Measurements from ENCODE around the gene GRK7.

GRK7 gene, protein sequence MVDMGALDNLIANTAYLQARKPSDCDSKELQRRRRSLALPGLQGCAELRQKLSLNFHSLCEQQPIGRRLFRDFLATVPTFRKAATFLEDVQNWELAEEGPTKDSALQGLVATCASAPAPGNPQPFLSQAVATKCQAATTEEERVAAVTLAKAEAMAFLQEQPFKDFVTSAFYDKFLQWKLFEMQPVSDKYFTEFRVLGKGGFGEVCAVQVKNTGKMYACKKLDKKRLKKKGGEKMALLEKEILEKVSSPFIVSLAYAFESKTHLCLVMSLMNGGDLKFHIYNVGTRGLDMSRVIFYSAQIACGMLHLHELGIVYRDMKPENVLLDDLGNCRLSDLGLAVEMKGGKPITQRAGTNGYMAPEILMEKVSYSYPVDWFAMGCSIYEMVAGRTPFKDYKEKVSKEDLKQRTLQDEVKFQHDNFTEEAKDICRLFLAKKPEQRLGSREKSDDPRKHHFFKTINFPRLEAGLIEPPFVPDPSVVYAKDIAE (N-terminal part only)

GRCh38 chr3:141763088-141763750 is at the start of gene GRK7:
Gene GRK7, plus strand, starts transcription at chr3:141763408. Its CDS starts 14,877 bp downstream, at chr3:141778285.
- no peak for DNase-seq

DNA sequence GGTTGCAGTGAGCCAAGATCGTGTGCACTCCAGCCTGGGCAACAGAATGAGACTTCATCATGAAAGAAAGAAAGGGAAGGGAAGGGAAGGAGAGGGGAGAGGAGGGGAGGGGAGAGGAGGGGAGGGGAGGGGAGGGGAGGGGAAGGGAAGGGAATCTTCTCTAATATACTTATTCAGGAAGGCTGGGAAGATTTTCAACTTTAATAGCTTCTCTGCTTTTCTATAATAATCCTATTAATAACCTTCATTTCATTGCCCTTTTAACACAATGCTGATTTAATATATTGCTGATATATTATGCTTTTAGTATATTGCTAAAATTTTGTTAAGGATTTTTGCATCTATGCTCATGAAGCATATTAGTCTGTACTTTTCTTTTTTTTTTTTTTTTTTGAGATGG is 48.5 kb upstream of the GRK7 start:
- DNase-seq: no peak

- DNase-seq: no peak
These were observed 41.1 kb upstream of the GRK7 start for GRCh38 chr3:141722081-141722480.

DNA sequence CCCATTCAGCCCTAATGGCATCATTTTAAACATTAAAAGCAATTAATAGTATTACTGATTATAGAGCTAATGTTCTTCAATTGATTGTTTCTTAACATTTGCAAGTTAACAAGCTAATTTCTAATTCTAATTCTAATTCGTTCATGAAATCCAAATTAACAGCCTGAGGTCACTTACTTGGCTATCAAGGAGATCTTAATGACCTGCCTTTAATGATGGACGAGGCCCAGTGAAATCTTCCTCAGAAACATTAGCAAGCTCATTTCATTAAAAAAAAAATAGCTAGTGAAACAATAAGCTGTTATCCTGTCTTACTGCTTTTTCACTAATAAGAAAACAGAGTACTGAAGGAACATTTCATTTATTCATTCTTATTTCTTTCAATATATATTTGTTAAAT is 40.6 kb upstream of the GRK7 start:
- DNase-seq: no peak

DNA sequence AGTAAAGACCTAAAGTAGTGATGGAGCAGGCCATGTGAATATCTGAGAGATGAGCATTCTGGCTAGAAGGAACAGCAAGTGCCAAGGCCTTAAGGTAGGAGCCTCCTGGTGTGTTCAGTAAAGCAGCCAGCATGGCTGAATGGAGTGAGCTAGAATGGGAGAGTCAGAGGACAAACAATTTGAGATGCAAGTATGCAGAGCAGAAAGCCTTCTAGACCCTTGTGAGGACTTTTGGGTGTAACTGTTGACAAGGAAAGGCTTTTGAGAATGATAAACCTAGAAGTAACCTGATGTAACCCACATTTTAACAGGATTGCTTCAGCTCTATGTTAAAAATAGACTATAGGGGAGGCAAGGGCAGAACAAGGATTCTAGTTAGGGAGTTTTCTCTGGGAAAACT is 40.0 kb upstream of the GRK7 start:
- DNase-seq: no peak

DNA sequence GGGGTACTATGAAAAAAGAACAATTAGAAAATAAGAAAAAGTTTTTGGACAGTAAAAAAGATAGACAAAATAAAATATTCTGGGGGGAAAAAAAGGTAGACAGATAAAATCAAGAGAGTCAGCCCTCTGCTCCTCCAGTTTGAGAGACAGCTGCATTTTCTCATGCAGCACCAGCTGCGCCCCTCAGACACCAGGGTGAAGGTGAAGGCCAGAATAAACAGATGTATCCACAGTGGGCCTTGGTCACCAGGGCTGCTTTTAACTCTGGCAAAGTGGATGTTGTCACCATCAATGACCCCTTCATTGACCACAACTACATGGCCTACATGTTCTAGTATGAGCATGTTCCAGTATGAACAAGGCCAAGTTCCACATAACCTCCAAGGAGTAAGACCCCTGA is 39.0 kb upstream of the GRK7 start:
- DNase-seq: no peak

GRCh38 chr3:141725036-141725435 is 38.2 kb upstream of the GRK7 start:
- no peak for DNase-seq

- DNase-seq: no peak
These were observed 36.7 kb upstream of the GRK7 start for GRCh38 chr3:141726483-141726882.

DNA sequence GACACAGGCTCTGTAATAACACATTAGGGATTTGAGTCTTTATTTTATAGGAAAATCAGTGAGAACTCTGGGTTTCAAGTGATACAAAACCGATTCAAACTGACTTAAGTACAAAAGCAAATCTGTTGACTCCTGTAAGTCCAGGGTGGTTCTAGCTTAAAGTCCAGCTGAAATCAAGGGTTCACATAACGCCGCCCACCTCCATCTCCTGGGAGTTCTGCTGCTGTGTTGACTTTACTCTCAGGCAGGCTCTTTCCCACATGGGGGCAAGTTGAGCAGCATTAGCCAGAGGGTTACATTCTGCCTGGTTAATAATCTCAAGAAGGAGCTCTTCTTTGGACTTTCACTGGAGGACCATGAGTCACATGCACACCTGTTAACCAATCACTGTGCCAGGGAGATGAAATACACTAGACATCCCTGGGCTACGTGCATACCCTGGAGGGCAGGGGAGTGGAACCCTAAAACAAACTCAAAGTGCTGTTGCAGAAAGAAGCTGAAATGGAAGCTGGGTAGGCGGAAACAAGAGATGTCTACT is 34.8 kb upstream of the GRK7 start:
- no peak for DNase-seq

DNA sequence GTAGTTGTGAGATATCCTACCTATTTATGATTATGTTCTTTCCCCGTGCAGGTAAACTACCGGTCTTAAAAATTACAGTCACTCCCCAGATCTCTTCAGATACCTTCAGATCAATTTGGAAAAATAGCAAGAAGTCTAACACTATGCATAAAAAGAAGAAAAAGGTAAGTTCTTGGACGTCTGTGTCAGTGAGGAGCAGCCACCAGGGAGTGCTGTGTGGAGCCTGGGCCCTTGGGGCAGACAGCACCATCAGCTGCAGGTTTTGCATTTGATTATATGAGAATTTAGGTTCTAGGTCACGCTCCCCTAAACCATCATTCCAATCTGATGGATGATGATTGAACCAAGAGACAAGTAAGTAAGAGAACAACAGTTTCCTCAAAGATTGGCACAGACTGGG is 34.0 kb upstream of the GRK7 start:
- DNase-seq: no peak

- no peak for DNase-seq
These were observed 28.0 kb upstream of the GRK7 start for GRCh38 chr3:141735176-141735575.

GRCh38 chr3:141735770-141736465 is 27.3 kb upstream of the GRK7 start:
- no peak for DNase-seq

- DNase-seq: no peak
These were observed 26.1 kb upstream of the GRK7 start for GRCh38 chr3:141737093-141737492.

- no peak for DNase-seq
These were observed 25.6 kb upstream of the GRK7 start for GRCh38 chr3:141737678-141738021.

GRCh38 chr3:141738022-141738890 is 25.0 kb upstream of the GRK7 start, which contains the start of gene RNF7:
Gene RNF7, plus strand, starts transcription at chr3:141738298. Its CDS starts 44 bp downstream, at chr3:141738342.
- DNase-seq: peak; percentile 87

DNA sequence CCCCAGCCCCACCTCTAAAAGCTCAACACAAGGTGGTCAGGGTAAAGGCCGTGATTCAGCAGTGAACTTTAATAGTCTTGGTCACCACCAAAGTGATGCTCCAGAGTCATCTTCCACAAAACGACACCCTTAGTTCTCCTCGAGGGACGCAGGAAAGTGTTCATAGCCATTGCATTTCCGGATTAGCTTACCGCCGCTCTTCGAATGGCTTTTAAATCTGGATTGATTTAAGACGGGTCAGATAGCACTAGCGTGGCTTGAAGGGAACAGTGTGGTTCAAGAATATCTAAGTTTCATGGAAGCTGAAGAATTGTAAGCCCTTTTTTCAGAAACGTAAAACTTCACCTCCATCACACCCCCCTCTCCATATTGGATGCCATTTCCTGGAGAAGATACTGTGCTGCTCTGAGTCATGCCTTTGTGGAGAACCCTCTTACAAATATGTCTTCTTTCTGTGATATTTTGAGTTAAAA is 24.3 kb upstream of the GRK7 start:
- no peak for DNase-seq

DNA sequence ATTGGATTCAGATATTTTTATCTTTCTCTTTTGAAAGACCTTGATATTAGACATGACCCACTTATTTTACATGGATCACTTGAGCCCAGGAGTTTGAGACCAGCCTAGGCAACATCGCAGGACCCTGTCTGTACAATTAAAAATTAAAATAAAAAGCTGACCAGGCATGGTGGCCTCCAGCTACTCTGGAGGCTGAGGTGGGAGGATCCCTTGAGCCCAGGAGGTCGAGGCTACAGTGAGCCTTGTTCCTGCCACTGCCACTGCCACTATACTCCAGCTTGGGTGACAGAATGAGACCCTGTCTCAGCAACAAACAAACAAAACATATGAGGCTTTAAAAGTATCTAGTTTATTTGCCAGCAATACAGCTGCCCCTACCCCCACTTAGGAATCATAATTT is 23.5 kb upstream of the GRK7 start:
- no peak for DNase-seq

DNA sequence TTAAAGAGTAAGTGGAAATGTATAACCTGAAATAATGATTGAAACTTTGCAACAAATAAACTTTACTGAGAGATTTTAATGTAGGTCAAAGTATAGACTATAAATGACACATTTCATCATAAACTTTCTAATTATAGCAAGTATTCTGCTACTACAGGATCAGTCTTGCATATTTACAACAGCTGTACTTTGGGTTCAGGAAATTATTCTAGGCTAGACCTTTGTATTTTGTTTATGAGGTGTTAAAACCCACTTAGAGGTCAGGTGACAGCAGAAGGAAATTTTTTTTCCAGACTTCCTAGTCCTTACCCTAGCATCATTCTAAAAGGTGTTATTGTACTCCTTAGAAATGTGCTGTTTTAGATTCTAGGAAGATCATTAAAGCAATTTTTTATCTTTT is 22.9 kb upstream of the GRK7 start:
- DNase-seq: no peak

- no peak for DNase-seq
These were observed 19.9 kb upstream of the GRK7 start for GRCh38 chr3:141743305-141743704.

DNA sequence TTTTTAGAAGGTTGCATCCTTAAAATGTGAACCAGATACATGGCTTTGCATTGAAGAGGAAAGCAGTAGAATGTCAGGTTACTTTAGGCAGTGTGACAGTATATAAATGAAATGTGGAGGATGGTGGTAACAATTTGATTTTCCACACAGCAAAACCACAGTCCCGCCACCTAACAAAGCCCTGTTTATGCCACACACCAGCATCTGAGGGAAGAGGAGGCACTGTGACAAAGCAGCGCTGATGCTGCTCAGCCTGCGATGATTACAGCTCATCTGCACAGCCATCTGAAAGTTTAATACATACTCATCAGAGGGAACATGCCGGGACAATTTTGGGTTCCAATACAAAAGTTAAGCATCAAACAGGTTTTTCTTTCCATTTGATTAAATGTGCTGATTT is 16.2 kb upstream of the GRK7 start:
- no peak for DNase-seq

- DNase-seq: no peak
These were observed 9.8 kb upstream of the GRK7 start for GRCh38 chr3:141753399-141753798.

- no peak for DNase-seq
These were observed 9.2 kb upstream of the GRK7 start for GRCh38 chr3:141754032-141754431.
